T-helper 17 cell (primary cell): ENCODE data around the gene KCNA4. TPM values are rescaled to one million over a fixed set of nuclear protein-coding genes. Genes with fewer than 3 reads are reported as not detected.
"Not testable (repeated sequence)": the region's sequence is repeated elsewhere in the genome, so short reads cannot be mapped to it uniquely, and the experiment has no call there.

Source experiments
- ATAC-seq: fragments of 150-1000 bp; cut with Tn5 transposase; 2 replicates; pipeline ENCODE4 v1.10.0; 2021; ENCODE audit warnings: mild to moderate bottlenecking, moderate library complexity
- DNase-seq, 3 donors: peaks; one replicate each; pipeline versions ENCODE4 v3.0.0 to v3.0.0-alpha.2; 2020 to 2021
- H3K9me3 ChIP-seq: one replicate; pipeline ENCODE4 v1.7.0; 2013; ENCODE audit warnings: low read length, mild to moderate bottlenecking; ENCODE audit not compliant: control insufficient read depth, poor library complexity, severe bottlenecking
- H3K27ac Mint-ChIP-seq: one replicate; pipeline ENCODE4 v1.8.0; 2022; ENCODE audit warnings: mild to moderate bottlenecking, moderate library complexity, mixed read lengths
- H3K27me3 Mint-ChIP-seq: one replicate; pipeline ENCODE4 v1.8.0; 2022; ENCODE audit warnings: mixed read lengths
- H3K36me3 Mint-ChIP-seq: one replicate; pipeline ENCODE4 v1.8.0; 2022; ENCODE audit warnings: low read depth, mixed read lengths
- H3K4me1 Mint-ChIP-seq: one replicate; pipeline ENCODE4 v1.8.0; 2022; ENCODE audit warnings: mild to moderate bottlenecking, mixed read lengths
- H3K4me3 Mint-ChIP-seq: one replicate; pipeline ENCODE4 v1.8.0; 2022; ENCODE audit warnings: mild to moderate bottlenecking, moderate library complexity, mixed read lengths
- total RNA-seq, 4 donors: library from RNA in 2 of 4; stranded (reverse) in 2 of 4; gene quantifications; one replicate each; pipeline ENCODE4 v1.2.3 and lab custom pipeline; 2022 to 2026

The KCNA4 gene
- total RNA-seq (not detected), total RNA-seq (lab: John Stamatoyannopoulos, UW) (0 reads per million in 2 donors)

DNA sequence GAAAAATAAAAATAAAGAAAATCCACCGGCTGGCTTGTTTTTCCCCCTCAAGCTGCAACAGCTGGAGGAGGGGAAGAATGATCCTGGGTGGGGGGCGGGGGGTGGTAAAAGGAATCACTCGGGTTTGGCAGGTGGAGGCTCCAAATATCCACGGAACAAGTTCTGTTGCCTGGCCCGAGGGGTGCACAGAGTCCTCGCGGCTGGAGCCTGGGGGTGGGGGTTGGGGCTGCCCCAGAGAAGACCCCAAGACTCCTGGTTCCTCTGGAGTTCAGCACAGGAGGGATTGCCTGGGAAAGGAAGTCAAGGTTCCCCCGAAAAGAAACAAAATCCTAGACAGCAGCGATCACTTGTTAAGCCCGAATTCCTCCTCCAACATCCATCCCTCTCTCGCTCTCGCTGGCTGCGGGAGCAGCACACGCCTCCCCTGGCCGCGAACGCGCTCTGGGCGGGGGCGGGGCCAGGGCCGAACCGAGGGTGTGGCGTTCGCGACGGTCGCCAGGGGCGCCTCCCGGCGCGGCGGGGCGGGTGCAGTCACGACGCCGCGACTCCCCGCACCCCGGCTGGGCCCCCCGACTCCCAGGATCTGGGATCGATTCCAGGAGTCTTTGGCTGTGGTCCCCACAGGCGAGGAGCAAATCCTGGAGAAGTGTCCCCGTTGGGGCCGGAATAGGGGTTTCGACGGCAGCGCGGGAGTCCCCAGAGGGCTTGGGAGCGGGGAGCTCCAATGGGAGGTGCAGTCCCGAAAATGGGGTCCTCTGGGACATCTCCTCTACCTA lies at the start of gene KCNA4:
Gene KCNA4 (minus strand): TSS at position 443 of the 776 bp plus-strand sequence. CDS start 4,352 bp downstream, outside the sequence.
- H3K9me3 ChIP-seq = no peaks in the 10 kb centered on the region
- no peak within 1 kb of the TSS for H3K4me3 Mint-ChIP-seq
- peaks cover 20% of the 10 kb centered on the region for H3K27me3 Mint-ChIP-seq
- H3K27ac Mint-ChIP-seq = no peak within 1 kb of the TSS
- peaks cover 2% of the 10 kb centered on the region for H3K36me3 Mint-ChIP-seq
- no peak for DNase-seq
- no peaks in the 10 kb centered on the region for H3K4me1 Mint-ChIP-seq
- ATAC-seq = no peak

- no peak overlapping the region for H3K4me3 Mint-ChIP-seq
- H3K9me3 ChIP-seq = no peaks in the 10 kb centered on the region
- no peaks in the 10 kb centered on the region for H3K4me1 Mint-ChIP-seq
- H3K27ac Mint-ChIP-seq = no peak overlapping the region
- no peak for DNase-seq
- ATAC-seq = no peak
- no peaks in the 10 kb centered on the region for H3K36me3 Mint-ChIP-seq
- H3K27me3 Mint-ChIP-seq = no peaks in the 10 kb centered on the region
Observed at GRCh38 chr11:30062103-30062502, 45.3 kb upstream of the KCNA4 start.

- Mint-ChIP-seq H3K4me3 (no peak overlapping the region), H3K36me3 (no peaks in the 10 kb centered on the region), H3K4me1 (no peaks in the 10 kb centered on the region), H3K27ac (no peak overlapping the region), H3K27me3 (no peaks in the 10 kb centered on the region)
- no peak for DNase-seq
- ATAC-seq = no peak
- no peaks in the 10 kb centered on the region for H3K9me3 ChIP-seq
Observed at GRCh38 chr11:30059172-30059815, 42.5 kb upstream of the KCNA4 start.

- DNase-seq = no peak
- Mint-ChIP-seq H3K27ac (no peak overlapping the region), H3K27me3 (no peaks in the 10 kb centered on the region), H3K36me3 (no peaks in the 10 kb centered on the region), H3K4me3 (no peak overlapping the region), H3K4me1 (no peaks in the 10 kb centered on the region)
- no peak for ATAC-seq
- no peaks in the 10 kb centered on the region for H3K9me3 ChIP-seq
Observed at GRCh38 chr11:30049214-30049613, 32.4 kb upstream of the KCNA4 start.

- H3K4me1 Mint-ChIP-seq = no peaks in the 10 kb centered on the region
- no peaks in the 10 kb centered on the region for H3K36me3 Mint-ChIP-seq
- no peak overlapping the region for H3K27ac Mint-ChIP-seq
- H3K9me3 ChIP-seq = no peaks in the 10 kb centered on the region
- DNase-seq (no peak), ATAC-seq (no peak)
- no peaks in the 10 kb centered on the region for H3K27me3 Mint-ChIP-seq
- no peak overlapping the region for H3K4me3 Mint-ChIP-seq
Observed at GRCh38 chr11:30046578-30046945, 29.7 kb upstream of the KCNA4 start.

GRCh38 chr11:30045921-30046577 lies 29.2 kb upstream of the KCNA4 start:
- Mint-ChIP-seq H3K4me1 (no peaks in the 10 kb centered on the region), H3K27me3 (no peaks in the 10 kb centered on the region), H3K4me3 (no peak overlapping the region), H3K36me3 (no peaks in the 10 kb centered on the region), H3K27ac (no peak overlapping the region)
- DNase-seq (no peak), ATAC-seq (no peak)
- H3K9me3 ChIP-seq = no peaks in the 10 kb centered on the region

DNA sequence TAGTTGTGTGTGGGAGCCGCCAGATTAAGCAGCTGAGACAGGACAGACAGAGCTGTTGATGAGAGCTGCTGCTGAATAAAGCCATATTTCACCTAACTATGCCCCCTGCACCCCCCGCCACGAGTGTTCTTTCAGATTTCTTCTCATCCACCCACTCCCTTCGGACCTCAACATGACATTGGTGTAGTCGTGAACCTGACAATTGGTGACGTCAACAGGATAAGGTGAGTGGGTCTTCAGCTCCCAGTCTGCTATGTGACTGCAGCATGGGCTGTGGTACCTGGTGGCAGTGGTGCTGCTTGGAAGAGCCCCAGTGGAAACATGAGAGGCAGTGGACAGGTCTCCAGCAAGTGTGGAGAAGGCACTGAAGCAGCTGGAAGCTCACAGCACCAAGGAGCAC lies 28.3 kb upstream of the KCNA4 start:
- no peaks in the 10 kb centered on the region for H3K4me1 Mint-ChIP-seq
- no peak overlapping the region for H3K4me3 Mint-ChIP-seq
- no peak for ATAC-seq
- no peaks in the 10 kb centered on the region for H3K27me3 Mint-ChIP-seq
- no peaks in the 10 kb centered on the region for H3K9me3 ChIP-seq
- DNase-seq = no peak
- H3K36me3 Mint-ChIP-seq = no peaks in the 10 kb centered on the region
- H3K27ac Mint-ChIP-seq = no peak overlapping the region

DNA sequence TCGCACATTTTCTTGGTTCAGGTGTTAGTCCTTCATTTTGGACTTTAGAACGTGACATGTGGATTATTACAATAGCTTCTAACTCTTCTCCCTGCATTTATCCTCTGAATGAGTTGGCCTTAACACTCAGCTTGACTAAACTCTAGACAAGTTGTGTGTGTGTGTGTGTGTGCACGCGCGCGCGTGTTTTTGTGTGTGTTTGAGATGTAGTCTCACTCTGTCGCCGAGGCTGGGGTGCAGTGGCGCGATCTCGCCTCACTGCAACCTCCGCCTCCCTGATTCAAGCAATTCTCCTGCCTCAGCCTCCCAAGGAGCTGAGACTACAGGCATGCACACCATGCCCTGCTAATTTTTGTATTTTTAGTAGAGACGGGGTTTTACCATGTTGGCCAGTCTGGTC lies 24.3 kb upstream of the KCNA4 start:
- no peaks in the 10 kb centered on the region for H3K36me3 Mint-ChIP-seq
- no peaks in the 10 kb centered on the region for H3K27me3 Mint-ChIP-seq
- no peak for ATAC-seq
- H3K9me3 ChIP-seq = no peaks in the 10 kb centered on the region
- H3K4me3 Mint-ChIP-seq = no peak overlapping the region
- H3K4me1 Mint-ChIP-seq = no peaks in the 10 kb centered on the region
- DNase-seq = no peak
- no peak overlapping the region for H3K27ac Mint-ChIP-seq

- not testable (repeated sequence) for H3K27ac Mint-ChIP-seq, H3K9me3 ChIP-seq, H3K4me3 Mint-ChIP-seq, H3K4me1 Mint-ChIP-seq, H3K27me3 Mint-ChIP-seq, DNase-seq, ATAC-seq, H3K36me3 Mint-ChIP-seq
Observed at GRCh38 chr11:30034746-30035145, 17.9 kb upstream of the KCNA4 start.

- not testable (repeated sequence) for H3K36me3 Mint-ChIP-seq, DNase-seq, H3K9me3 ChIP-seq, H3K4me1 Mint-ChIP-seq, H3K27me3 Mint-ChIP-seq, ATAC-seq, H3K4me3 Mint-ChIP-seq, H3K27ac Mint-ChIP-seq
Observed at GRCh38 chr11:30034166-30034565, 17.3 kb upstream of the KCNA4 start.

- no peaks in the 10 kb centered on the region for H3K27me3 Mint-ChIP-seq
- no peak for ATAC-seq
- H3K9me3 ChIP-seq = no peaks in the 10 kb centered on the region
Observed at GRCh38 chr11:30025396-30026139, 8.7 kb upstream of the KCNA4 start.

DNA sequence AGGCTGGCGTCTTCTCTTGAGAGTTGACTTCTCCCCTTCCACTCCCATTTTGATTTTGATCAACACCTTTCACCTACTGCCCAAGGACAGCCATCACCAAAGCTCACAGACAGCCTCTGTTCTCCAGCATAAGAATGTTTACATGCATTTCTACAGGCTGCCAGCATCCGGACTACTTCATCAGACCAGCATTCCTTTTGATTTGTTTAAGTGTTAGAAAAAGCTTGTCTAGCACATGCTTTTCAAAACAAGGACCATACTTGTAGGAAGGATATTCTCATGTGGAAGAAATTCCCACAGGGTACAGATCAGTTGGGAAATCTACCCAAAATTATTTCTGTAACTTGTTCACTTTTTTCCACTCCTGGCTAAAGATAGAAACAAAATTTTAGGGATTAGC lies 6.2 kb upstream of the KCNA4 start:
- ATAC-seq = no peak
- no peak for DNase-seq
- Mint-ChIP-seq H3K27ac (no peak overlapping the region), H3K27me3 (peaks cover 12% of the 10 kb centered on the region), H3K4me1 (no peaks in the 10 kb centered on the region), H3K36me3 (peaks cover 2% of the 10 kb centered on the region), H3K4me3 (no peak overlapping the region)
- no peaks in the 10 kb centered on the region for H3K9me3 ChIP-seq

More at GRCh38 chr11:30025396-30026139, 8.7 kb upstream of the KCNA4 start:
- no peak for DNase-seq
- Mint-ChIP-seq H3K27ac (no peak overlapping the region), H3K36me3 (no peaks in the 10 kb centered on the region), H3K4me3 (no peak overlapping the region), H3K4me1 (no peaks in the 10 kb centered on the region)

GRCh38 chr11:30019481-30019880 lies 2.7 kb upstream of the KCNA4 start:
- Mint-ChIP-seq H3K27me3 (peaks cover 20% of the 10 kb centered on the region), H3K27ac (no peak overlapping the region), H3K4me3 (no peak overlapping the region), H3K36me3 (peaks cover 2% of the 10 kb centered on the region), H3K4me1 (no peaks in the 10 kb centered on the region)
- no peaks in the 10 kb centered on the region for H3K9me3 ChIP-seq
- ATAC-seq (no peak), DNase-seq (no peak)
